ENCODE data around the gene MYO1G.

MYO1G gene

DNA sequence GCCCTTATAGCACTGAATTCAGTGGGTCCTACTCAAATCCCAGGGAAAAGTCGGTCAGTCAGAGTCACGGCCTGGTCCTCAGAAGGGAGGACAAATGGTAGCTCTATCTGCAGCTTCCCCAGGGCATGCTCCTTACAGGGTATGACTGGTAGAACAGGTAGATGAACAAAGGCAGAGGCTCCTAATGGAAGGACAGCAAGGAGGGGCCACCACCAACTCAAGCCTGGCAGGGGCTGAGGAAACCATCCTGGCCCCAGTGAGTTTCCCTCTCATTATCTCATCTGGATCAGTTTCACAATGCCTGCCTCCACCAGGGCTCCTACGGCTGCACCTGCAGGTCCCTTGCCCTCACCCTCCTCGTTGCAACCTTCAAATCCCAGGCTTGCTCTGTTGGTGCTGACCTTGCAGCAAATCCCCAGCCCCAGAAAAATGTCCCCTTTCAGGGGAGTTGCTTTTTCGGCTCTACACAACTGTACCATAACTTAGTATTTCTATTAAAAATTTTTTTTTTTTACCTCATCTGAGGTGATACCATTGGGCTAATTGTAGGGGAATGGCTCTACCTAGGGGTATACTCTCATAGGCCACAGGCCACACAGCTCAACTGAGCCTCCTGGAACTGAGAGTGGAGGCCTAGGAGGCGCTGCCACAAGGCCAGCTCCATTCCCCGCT, 2.4 kb upstream of the MYO1G start:
- DNase-seq (ENCODE audit: low read depth in 2 of 3, low spot score in 2 of 3): no peak

DNA sequence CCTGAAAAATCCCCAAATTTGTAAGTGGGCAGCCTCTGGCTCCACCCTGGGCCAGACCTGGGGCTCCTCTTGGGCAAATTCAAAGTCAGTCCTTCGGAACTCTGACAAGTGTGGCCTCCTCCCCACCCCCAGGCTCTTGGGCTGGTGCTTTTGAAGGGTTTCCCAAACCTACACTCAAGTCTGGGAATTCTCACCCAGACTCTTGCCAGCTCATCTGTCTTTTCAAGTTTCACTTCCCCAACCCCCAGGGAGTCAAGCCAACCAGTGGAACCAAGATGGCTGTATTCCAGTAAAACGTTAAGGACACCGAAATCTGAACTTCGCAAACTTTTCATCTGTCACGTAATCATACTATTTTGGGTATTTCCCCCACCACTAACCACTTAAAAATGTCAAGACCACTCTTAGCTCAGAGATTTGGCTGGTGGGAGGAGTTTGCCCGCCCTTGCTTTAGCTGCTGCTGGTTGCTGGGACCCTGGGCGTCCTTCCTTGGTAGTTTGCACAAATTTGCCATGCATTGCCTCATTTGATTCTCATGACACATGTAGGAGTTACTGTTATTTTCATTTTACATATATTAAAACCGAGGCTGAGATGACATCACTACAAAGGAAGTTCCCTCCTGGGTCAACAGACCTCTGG, 1.7 kb upstream of the MYO1G start:
- DNase-seq (ENCODE audit: low read depth in 2 of 3, low spot score in 2 of 3): peak in 2 of 3 experiments; percentile 68 to 71

DNA sequence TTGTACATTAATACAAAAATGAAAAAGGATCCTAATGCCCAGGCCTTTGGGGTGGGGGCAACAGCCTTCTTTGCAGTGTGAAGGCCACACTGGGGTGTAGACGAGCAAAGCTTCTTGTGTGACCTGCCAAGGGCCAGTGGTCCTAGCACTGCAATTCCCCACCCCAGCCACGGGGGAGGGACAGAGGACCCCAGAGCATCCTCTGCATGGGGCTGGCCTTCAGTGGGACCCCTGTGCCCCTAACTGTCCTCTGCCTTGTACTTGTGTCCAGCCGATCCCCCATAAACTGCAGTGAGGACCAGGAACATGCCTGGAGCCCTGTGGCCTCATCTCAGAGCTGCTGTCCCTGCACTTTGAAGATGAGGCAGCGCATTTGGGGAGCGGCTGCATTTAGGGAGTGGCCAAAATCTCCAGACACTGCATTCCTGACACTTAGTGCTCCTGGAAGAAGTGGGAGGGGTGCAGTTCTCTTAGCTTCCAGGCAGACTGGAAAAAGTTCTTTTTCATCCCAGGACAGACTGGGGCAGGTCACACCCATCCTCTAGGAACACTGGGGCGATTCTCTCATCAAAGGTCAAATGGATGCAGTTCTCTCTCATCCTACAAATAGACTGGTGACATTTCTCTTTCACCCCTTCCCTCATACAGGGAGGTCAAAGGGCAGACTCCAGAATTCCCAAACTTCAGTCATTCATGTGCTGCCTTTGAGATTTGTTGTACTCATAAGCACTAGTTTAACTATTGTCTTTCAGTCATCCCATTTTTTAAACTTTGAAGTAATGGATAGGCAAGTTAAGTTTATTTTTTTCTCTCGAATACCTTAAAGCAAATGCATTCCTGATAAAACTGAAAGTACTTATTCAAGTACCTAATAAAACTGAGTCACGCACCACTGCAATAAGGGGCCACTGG, 922 bp upstream of the MYO1G start:
- DNase-seq (ENCODE audit: low read depth in 2 of 3, low spot score in 2 of 3): no peak

DNA sequence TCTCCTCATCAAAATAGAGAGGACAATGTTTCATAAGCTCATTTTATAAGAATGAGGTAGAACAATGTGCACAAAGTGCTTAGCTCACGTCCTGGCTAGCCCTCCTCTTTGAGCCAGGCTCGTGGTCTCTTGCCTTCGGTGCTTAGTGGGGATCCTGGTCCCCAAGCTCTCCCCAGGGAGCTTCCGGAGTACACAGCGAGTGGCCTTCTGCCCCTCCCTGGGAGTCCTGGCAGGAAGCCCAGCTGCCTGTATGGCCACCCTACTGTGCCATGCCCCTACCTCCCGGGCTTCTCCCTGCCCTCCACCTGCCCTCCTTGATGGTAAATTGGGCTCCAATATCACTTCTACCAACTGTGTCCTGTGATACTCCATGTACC, 868 bp downstream of the MYO1G start:
- DNase-seq (ENCODE audit: low read depth in 2 of 3, low spot score in 2 of 3): no peak

DNA sequence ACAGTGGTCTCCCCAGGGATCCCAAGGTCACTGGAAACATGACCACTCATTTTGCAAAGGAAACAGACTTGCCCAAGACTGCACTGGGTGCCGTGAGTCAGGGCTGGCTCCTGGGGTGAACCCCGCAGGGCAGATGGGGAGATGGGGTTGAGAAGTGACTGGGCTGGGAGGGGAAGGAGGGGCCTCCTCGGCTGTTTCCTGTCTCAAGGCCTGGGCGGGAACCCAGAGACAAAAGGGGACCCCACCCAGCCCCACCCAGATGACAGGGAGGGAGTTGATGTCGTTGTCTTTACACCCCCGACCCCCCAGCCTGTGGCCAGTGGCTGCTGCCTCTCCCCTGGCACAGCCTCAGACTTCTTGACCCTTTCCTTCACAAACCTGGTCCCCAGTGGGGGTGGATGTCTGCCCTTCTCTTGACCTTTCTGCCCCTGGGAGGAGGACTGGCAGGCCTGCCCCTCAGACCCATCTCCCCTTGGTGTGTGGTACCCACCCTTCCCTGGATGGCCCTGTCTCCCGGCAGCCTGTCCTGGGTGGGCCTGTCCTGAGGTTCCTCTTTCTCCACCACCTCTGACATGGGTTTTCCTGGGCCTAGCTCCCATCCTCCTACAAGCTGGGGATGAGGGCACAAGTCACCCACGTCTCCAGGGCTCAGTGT, 1.4 kb downstream of the MYO1G start:
- peak in 2 of 3 experiments; percentile 68 to 72 for DNase-seq (ENCODE audit: low read depth in 2 of 3, low spot score in 2 of 3)

DNA sequence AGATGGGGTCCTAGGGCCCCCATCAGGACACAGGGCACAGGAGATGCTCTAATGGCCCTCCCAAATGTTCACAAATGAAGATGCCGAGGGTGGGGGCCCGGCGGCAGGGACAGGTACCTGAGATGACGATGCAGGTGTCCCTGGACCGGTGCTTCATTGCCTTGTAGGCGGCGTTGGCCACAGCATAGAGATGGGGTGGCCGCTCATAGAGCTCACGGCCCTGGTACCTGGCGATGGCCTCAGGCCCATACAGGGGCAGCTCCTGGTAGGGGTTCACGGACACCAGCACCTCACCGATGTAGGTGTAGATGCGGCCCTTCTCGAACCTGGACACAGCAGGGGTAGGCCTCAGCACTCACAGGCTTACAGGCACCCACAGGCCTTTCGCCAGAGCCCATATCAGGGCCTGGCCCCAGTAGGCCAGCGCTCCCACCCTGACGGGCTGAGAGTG, 2.0 kb downstream of the MYO1G start:
- no peak for DNase-seq (ENCODE audit: low read depth in 2 of 3, low spot score in 2 of 3)

DNA sequence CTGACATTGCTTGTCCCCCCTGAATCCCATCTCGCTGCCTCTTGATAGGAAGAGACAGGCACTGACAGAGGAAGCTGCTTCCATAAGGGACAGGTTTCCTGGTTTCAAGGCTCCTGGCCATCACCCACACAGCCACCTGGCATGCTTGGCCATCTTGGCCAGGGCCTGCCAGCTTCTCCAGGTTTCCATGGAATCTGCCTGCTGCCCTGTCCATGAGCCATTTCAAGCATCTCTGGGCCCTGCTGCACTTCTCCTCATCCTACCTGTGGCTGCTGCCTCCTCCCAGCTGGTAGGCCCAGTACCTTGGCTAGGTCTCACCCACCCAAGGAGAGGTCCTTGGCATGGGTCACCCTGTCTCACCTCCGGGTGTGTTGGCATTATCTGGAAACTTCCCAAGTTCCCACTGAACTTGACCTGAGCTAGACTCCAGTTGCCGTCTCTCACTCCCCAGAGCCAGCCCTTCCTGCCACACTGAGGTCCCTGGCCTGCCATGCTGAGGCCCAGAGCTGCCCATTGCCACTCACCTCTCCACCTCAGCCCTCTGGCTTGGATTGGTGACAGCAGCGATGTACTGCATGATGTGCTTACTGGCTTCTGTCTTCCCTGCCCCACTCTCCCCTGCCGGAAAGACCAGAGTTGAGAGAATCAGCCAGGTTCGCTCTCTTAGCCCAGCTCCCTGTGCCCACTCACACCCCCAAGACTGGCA, 2.6 kb downstream of the MYO1G start:
- no peak for DNase-seq (ENCODE audit: low read depth in 2 of 3, low spot score in 2 of 3)

DNA sequence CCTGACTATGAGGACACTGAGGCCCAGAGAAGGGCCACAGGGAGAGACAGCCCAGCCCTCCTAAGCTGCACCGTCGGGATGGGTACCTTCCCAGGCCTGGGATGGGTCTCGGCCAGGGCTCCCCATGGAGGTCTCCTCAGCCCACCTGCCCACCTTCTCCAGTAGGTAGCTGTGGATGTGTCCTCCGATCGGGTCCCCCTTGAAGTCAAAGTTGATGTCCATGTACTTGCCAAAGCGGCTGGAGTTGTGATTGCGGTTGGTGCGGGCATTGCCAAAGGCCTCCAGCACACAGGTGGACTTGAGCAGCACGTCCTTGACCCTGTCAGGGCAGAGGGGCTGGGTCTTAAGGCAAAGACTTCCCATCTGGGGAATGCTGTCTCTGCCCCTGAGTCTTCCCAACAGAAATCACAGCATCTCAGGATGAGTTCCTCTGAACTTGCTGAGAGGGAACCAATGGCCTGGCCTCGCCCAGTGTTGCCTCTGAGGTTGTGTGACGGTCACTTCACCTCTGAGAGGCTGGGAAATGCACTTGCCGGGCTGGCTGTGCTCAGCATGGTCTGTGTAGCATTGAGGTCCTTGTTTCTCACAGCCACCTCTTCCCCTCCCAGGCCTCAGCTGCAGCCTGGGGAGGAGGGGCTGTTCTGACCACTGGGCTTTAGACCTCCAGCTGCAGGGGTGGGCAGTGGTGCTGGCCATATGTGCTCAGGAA, 3.3 kb downstream of the MYO1G start:
- DNase-seq (ENCODE audit: low read depth in 2 of 3, low spot score in 2 of 3): no peak

DNA sequence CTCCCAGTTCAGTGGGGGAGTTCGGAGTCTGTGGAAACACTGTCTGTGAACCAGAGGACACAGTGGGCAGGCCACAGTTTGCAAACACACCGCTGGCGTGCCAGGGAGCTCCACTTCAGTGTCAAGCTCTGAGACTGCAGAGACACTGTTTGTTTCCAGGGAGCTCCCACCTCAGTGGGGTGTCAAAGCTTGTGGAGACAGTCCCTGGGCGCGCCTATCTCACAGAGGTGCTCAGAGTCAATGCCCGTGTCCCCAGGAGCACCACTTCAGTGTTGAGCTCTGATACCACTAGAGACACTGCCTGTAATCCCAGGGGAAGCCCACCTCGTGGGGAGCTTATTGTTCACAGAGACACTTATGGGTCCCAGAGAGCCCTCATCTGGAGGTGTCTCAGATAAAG, 4.3 kb downstream of the MYO1G start:
- no peak for DNase-seq (ENCODE audit: low read depth in 2 of 3, low spot score in 2 of 3)

DNA sequence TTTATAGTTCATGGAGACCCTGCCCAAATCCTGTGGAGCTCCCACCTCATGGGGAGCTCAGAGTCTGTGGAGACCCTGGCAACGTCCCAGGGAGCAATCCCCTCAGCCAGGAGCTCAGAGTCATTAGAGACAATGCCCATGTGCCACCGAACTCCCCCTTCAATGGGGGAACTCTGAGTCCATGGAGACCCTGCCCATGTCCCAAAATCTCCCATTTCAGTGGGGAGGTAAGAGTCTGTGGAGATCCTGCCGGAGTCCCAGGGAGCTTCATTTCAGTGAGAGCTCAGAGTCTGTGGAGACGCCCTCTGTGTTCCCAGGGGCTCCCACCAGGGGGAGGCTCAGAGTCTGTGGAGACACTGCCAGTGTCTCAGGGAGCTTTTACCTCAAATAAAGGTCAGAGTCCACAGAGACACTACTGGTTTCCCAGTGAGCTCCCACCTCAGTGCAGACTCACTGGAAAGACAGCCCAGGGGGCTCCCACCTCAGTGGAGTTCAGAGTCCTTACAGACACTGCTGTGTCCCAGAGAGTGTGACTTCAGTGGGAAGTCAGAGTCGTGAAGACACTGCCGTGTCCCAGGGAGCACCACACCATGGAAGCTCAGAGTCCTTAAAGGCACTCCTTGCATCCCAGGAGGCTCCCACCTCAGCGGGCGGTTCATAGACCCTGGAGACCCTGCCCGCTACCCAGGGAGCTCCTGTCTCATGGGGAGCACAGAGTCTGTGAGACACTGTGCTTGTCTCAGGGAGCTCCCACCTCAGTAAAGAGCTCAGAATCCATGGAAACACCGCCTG, 5.0 kb downstream of the MYO1G start:
- no peak for DNase-seq (ENCODE audit: low read depth in 2 of 3, low spot score in 2 of 3)

DNA sequence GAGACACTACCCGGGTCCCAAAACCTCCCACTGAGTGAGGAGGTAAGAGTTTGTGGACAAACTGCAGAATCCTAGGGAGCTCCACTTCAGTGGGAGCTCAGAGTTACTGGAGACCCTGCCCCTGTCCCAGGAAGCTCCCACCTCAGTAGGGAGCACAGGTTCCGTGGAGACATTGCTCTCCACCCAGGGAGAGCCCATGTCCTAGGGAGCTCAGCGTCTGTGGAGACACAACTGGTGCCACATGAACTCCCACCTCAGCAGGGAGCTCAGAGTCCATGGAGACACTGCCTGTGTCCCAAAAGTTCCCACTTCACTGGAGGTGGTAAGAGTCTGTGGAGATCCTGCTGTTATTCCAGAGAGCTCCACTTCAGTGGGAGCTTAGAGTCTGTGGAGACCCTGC, 6.3 kb downstream of the MYO1G start:
- DNase-seq (ENCODE audit: low read depth in 2 of 3, low spot score in 2 of 3): no peak

DNA sequence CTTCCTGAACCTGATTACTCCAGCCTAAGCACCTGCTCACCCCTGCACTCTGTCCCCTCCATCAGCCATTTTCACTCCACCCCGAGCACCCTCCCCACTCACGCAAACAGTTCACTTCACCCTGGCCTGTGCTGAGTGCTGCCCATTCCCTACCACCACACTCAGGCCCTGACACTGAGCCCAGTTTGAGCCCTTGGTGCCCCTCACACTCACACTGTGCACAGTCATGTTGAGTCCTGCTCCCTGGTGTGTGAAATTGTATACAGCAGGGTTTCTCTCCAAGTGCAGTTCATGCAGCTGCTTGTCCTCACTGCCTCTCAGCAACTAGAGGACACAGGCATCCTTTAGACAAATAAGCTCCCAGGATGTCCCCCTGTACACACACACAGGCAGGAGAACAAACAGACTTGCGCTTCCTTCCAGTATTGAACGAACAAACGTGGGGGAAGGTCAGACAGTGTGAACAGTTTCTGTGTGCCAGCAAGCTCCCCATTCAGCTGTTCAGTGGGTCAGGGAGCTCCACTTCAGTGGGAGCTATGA, 6.8 kb downstream of the MYO1G start:
- no peak for DNase-seq (ENCODE audit: low read depth in 2 of 3, low spot score in 2 of 3)

DNA sequence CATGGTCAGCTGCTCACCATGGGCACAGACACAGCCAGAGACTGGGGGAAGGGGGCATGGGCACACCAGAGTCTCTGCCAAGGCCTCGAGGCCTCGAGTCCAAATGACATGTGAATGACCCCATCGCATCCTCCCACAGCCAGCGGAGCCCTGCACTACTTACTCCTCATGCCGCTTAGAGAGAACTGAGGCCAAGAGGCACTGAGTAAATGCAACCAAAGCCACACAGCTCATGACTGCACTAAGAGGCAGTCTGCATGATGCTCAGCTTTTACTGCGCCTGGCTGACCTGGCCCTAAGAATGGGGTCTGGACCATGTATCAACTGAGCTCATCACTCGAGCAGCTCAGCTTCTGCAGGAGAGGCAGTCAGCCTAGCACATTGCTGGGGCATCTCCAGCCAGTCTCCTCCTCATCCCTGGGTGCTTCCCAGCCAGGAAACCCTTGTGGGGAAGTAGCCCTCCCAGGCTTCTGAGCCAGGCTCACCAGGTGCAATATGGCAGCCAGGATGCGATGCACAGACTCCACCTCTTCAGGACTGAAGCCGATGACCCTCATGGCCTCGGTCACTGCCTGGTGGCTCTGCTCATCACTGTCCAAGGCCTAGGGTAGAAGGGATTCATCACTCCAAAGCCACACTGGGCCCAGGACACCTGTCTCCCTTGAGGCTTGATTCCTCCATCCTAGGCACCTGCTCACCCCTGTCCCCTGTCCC, 7.5 kb downstream of the MYO1G start:
- DNase-seq (ENCODE audit: low read depth in 2 of 3, low spot score in 2 of 3): no peak

DNA sequence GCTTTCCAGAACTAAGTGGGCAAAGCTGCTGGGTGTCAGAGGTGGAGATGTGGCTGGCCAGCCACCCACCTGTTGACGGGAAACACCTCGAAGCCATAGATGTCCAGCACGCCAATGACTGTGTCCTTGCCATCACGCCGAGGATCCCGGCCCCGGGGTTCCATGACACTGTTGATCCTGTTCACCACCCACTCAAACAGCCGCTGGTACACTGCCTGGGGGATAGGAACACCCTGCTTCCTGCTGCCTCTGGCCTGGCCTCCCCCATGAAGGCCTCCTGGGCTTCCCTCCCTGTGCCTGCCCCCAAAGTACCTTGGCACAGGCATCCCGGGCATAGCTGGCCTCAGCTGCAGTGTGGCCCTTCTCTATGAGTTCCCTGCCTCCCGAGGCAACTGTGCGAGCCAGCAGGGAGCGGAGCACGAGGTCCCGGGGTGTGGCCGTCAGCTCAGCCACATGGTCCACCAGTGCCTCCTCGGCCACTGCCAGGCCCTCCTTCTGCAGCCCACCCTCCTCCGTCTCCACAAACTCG, 8.2 kb downstream of the MYO1G start:
- DNase-seq (ENCODE audit: low read depth in 2 of 3, low spot score in 2 of 3): no peak

DNA sequence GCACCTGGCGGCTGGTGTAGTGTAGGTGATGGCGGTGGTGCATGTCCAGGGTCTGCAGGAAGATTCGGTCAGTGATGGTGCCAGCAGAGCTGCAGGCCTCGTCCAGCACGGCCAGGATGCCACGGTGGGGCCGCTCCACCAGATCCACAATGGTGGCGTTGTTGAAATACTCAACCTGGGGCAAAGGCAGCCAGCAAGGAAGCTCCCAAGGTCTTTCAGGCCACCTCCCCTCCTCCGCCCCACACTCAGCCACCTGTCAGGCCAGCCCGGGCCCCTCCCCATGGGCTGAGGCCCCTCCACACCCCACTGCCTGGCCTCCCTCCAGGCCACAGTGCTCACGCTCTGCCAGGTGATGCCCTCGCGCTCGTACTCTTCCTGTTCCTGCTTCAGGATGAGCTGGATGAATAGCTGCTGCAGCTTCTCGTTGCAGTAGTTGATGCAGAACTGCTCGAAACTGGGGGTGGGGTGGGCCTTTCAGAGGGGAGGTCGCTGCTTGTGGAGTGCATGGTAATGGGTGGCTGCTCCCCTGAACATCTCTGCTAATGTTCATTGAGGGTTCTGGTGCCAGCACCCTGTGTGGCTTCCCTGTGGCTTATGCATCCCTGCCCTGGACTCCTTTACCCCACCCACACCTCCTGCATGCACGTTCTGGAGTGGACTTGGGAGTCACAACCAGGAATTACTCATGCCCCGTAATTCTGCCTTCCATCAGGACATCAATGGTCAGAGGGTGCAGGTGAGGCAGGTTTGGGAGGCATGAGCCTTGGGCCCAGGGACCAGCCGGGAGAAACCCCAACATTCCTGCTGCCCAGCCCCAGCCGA, 8.9 kb downstream of the MYO1G start:
- DNase-seq (ENCODE audit: low read depth in 2 of 3, low spot score in 2 of 3): no peak

DNA sequence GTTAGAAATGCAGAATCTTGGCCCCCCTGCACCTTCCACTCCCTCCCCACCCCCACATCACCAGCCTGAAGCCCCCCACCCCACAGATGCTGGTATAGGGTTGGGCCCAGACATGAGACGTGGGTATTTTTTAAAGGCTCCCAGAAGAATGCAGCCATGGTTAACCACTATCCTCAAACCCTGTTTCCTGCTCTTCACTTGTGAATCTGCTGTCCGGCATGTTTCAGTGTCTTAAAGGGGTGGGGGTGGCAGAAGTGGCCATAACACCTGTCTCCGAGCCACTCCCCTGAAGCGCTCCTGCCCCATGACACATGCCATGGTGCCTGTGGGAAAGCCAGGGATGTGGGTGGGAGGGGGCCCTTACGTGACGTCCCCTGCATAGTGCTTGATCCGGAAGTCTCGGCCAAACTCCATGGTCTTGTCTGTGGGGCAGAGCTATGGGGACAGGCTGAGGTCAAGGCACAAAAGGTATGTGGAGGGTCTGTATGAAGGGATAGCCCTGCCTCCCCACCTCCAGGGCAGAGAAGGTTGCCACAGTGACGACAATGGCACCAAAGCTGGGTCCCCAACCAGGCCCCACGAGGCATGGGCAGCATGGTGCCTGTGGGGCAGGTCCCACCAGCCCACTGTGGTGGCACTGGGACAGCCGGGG, 9.6 kb downstream of the MYO1G start:
- DNase-seq (ENCODE audit: low read depth in 2 of 3, low spot score in 2 of 3): no peak
